HCT116 (cell line): ENCODE measurements around the gene INPP5D. TPM values are rescaled to one million over a fixed set of nuclear protein-coding genes. Genes with fewer than 3 reads are reported as not detected.

Experiments
- ATAC-seq: fragments of 200-7000 bp; cut with Tn5 transposase; 2 replicates; pipeline ENCODE4 v1.9.1; 2020; ENCODE audit warnings: mild to moderate bottlenecking, moderate library complexity
- BruUV-seq: library from RNA; stranded (reverse); fragments of 400-500 nt; replicated peaks from 2 replicates; lab custom pipeline; 2021; lab: Mats Ljungman, UMichigan
- CTCF ChIA-PET: fragments of 300-600 bp; sonication (Branson Sonifier 250); formaldehyde crosslinking; loops from one replicate; lab custom pipeline; 2021; ENCODE audit warnings: antibody characterized with exemption; lab: Charles Lee
- POLR2A ChIA-PET: fragments of 300-600, 350-600 bp; sonication (Branson Sonifier 250); formaldehyde crosslinking; loops from one replicate; lab custom pipeline; 2021; ENCODE audit warnings: antibody characterized with exemption; lab: Charles Lee
- RAD21 ChIA-PET, 2 experiments: fragments of 300-600 bp; sonication (Branson Sonifier 250); formaldehyde crosslinking; loops; one replicate each; lab custom pipeline; 2023; ENCODE audit warnings: low total read pairs in 2 of 2; ENCODE audit not compliant: uncharacterized antibody in 2 of 2, unreplicated experiment in 2 of 2, low non-redundant PET in 1 of 2; lab: Charles Lee
- DNase-seq: peaks from one replicate; pipeline ENCODE4 v3.0.0-alpha.2; 2010; ENCODE audit warnings: low read depth, low spot score
- H2AFZ ChIP-seq: fragments of 200-600 bp; shearing (Covaris generic), sonication (generic); 2 replicates; pipeline ENCODE4 v1.6.1; 2017; ENCODE audit warnings: low read depth, mixed run types, mixed read lengths, antibody characterized with exemption, low read length; ENCODE audit not compliant: poor library complexity, severe bottlenecking
- H3K27ac ChIP-seq: 2 replicates; pipeline ENCODE4 v1.5.1; 2012; ENCODE audit warnings: low read depth, low read length
- H3K27me3 ChIP-seq: fragments of 200-600 bp; sonication (generic); 2 replicates; pipeline ENCODE4 v1.6.1; 2016; ENCODE audit warnings: mixed run types, low read length, mixed read lengths; ENCODE audit not compliant: insufficient read depth
- H3K36me3 ChIP-seq, 2 experiments: fragments of 200-500 bp in 1 of 2; fragments of 200-600 bp in 1 of 2; sonication (Bioruptor generic) in 1 of 2; sonication (generic) in 1 of 2; 2 replicates each; pipeline versions ENCODE4 v1.5.1 to v1.6.1; 2014 to 2016; ENCODE audit warnings: low read length in 2 of 2, inconsistent platforms in 1 of 2, mixed read lengths in 1 of 2, mixed run types in 1 of 2; ENCODE audit not compliant: insufficient read depth in 2 of 2, control insufficient read depth in 1 of 2
- H3K4me1 ChIP-seq, 2 experiments: fragments of 200-600 bp in 1 of 2; sonication (generic) in 1 of 2; 2 replicates each; pipeline versions ENCODE4 v1.5.1 to v1.6.1; 2012 to 2017; ENCODE audit warnings: low read length in 2 of 2, inconsistent platforms in 1 of 2, mild to moderate bottlenecking in 1 of 2, mixed read lengths in 1 of 2, mixed run types in 1 of 2, moderate library complexity in 1 of 2; ENCODE audit not compliant: insufficient read depth in 2 of 2, control insufficient read depth in 1 of 2
- H3K4me2 ChIP-seq: fragments of 200-600 bp; sonication (generic); 2 replicates; pipeline ENCODE4 v1.6.1; 2017; ENCODE audit warnings: mixed run types, low read length, mixed read lengths
- H3K4me3 ChIP-seq, 2 experiments: fragments of 200-600 bp in 1 of 2; sonication (generic) in 1 of 2; replicated peaks in 1 of 2; 2 replicates each; pipeline ENCODE4 v1.5.1; 2011 to 2016; ENCODE audit warnings: low read length in 2 of 2, control low read depth in 1 of 2, low read depth in 1 of 2, mild to moderate bottlenecking in 1 of 2, mixed read lengths in 1 of 2, mixed run types in 1 of 2
- H3K79me2 ChIP-seq: fragments of 200-600 bp; sonication (generic); 2 replicates; pipeline ENCODE4 v1.6.1; 2017; ENCODE audit warnings: mild to moderate bottlenecking, mixed run types, low read length, moderate library complexity, mixed read lengths; ENCODE audit not compliant: insufficient read depth
- H3K9ac ChIP-seq: fragments of 200-600 bp; sonication (generic); 2 replicates; pipeline ENCODE4 v1.6.1; 2016; ENCODE audit warnings: low read length, mixed read lengths
- H3K9me2 ChIP-seq: fragments of 200-600 bp; sonication (generic), shearing (Covaris generic); 2 replicates; pipeline ENCODE4 v1.6.1; 2017; ENCODE audit warnings: mixed run types, mild to moderate bottlenecking, moderate library complexity; ENCODE audit not compliant: insufficient read depth
- H3K9me3 ChIP-seq, 2 experiments: fragments of 200-500 bp in 1 of 2; fragments of 200-600 bp in 1 of 2; sonication (Bioruptor generic) in 1 of 2; sonication (generic) in 1 of 2; 2 replicates each; pipeline ENCODE4 v1.6.1; 2014 to 2017; ENCODE audit warnings: low read length in 2 of 2, mixed read lengths in 2 of 2, inconsistent platforms in 1 of 2, low read depth in 1 of 2, mild to moderate bottlenecking in 1 of 2, mixed run types in 1 of 2, moderate library complexity in 1 of 2; ENCODE audit not compliant: control insufficient read depth in 1 of 2, insufficient read depth in 1 of 2
- H4K20me1 ChIP-seq: fragments of 200-600 bp; sonication (generic), shearing (Covaris generic); 2 replicates; pipeline ENCODE4 v1.6.1; 2017; ENCODE audit warnings: mixed run types, mild to moderate bottlenecking, moderate library complexity; ENCODE audit not compliant: insufficient read depth
- CEBPB ChIP-seq: IDR thresholded peaks from 2 replicates; pipeline ENCODE4 v1.6.1; 2012; ENCODE audit warnings: low read depth
- POLR2AphosphoS5 ChIP-seq: IDR thresholded peaks from 2 replicates; pipeline ENCODE4 v1.6.1; 2011; ENCODE audit warnings: mild to moderate bottlenecking, low read depth, low read length, moderate library complexity
- ZFX ChIP-seq: fragments of 450-650 bp; IDR thresholded peaks from 2 replicates; pipeline ENCODE4 v1.6.1; 2017
- intact Hi-C: fragments of 100-400 bp; cut with micrococcal nuclease; formaldehyde crosslinking; loops from 2 replicates; pipeline ENCODE4 v1.10.0; 2022
- total RNA-seq: library from RNA; stranded (reverse); gene quantifications from one replicate; pipeline ENCODE4 v1.2.1, GENCODE V29; 2021; ENCODE audit not compliant: unreplicated experiment

The INPP5D gene
- total RNA-seq, 1 experiment from 2014 or later = 1.8 TPM

DNA sequence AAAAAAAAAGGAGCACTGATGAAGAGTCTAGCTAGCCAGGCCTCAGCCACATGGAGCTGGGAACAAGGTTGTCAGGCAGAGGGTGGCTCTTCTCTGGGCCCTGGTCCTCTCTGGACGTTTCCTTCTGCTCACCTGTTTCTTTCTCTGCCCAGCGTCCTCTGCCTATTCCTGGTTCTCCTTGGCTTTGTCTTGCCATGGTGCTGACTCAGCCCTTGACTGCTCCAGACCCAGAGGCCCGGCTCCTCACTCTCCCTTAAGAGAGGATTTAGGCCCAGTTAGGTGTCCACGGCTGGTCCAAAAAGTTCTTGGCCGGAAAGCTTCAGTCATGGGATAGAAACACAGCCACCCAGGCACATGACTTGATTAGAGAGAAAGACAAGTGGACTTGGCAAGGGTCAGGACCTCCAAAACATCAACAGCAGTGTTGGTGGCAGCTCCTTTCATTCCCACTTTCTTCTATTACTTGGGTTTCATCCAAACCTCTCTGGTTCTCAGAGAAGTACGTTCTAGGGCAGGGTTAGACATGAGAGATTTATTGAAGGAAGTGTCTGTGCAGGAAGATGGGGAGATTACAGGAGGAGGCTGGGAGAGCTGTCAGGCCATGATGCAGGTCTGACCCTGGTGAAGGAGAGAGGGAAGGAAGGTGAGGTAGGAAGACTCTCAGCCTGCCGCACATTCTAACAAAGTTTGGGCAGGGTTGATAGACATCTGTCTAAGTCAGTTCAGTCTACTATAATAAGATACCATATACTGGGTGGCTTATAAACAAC is 176.9 kb downstream of the INPP5D start:
- ChIA-PET RAD21 (no interaction called here), POLR2A (no interaction called here), CTCF (interaction anchor here (1.6 kb wide), 1 partner anchor 15 kb away, joined by 3 read pairs; the partner anchor contains the start of gene ATG16L1)
- no peaks in the 10 kb centered on the region for H3K27me3 ChIP-seq
- H3K4me1 ChIP-seq = peaks cover 6 to 7% of the 10 kb centered on the region in 2 experiments; a peak in 3 of 4 replicates
- no peak overlapping the region for H2AFZ ChIP-seq
- ATAC-seq (no peak), DNase-seq (no peak)
- H3K79me2 ChIP-seq = no peaks in the 10 kb centered on the region
- no TSS peak for BruUV-seq
- no peak overlapping the region for H3K27ac ChIP-seq
- no peaks in the 10 kb centered on the region for H3K9me3 ChIP-seq
- TF ChIP-seq ZFX (no peak), CEBPB (no peak)
- H3K4me2 ChIP-seq = no peak overlapping the region
- no peaks in the 10 kb centered on the region for H3K9me2 ChIP-seq
- no peak overlapping the region for H3K9ac ChIP-seq
- H3K4me3 ChIP-seq = no peak overlapping the region
- H4K20me1 ChIP-seq = no peaks in the 10 kb centered on the region
- intact Hi-C loops = no loop called here
- no peaks in the 10 kb centered on the region for H3K36me3 ChIP-seq

GRCh38 chr2:233240897-233241296 is 180.8 kb downstream of the INPP5D start:
- no peak for TF ChIP-seq POLR2AphosphoS5
- no peak for TF ChIP-seq ZFX
- RAD21 ChIA-PET = no interaction called here
- no peak overlapping the region for H3K4me2 ChIP-seq
- H4K20me1 ChIP-seq = no peaks in the 10 kb centered on the region
- intact Hi-C loops = no loop called here
- H3K4me1 ChIP-seq = peaks cover 10 to 29% of the 10 kb centered on the region in 2 experiments; a peak in 3 of 4 replicates
- BruUV-seq = no TSS peak
- DNase-seq = no peak
- no peak for ATAC-seq
- H3K27ac ChIP-seq = no peak overlapping the region
- no peak overlapping the region for H3K4me3 ChIP-seq
- CTCF ChIA-PET = no interaction called here
- H3K9ac ChIP-seq = no peak overlapping the region
- H3K9me3 ChIP-seq = no peaks in the 10 kb centered on the region
- H3K27me3 ChIP-seq = no peaks in the 10 kb centered on the region
- no peaks in the 10 kb centered on the region for H3K9me2 ChIP-seq
- no peaks in the 10 kb centered on the region for H3K36me3 ChIP-seq
- POLR2A ChIA-PET = no interaction called here
- no peak overlapping the region for H2AFZ ChIP-seq
- H3K79me2 ChIP-seq = no peaks in the 10 kb centered on the region
